ENCODE results near the gene GRM7. TPM values are rescaled to one million over a fixed set of nuclear protein-coding genes. Genes with fewer than 3 reads are reported as not detected.

The GRM7 gene
- total and polyA plus RNA-seq, 2 of the 4 experiments (the other 2 are of a cell fraction) = not detected

- intact Hi-C loops (cut with micrococcal nuclease) (no loop called here), in situ Hi-C loops (cut with MboI; ENCODE audit: low sequenced_read_pairs) (no loop called here)
These were observed 312.1 kb downstream of the GRM7 start for GRCh38 chr3:7172996-7173395.

More at GRCh38 chr3:7172996-7173395, 312.1 kb downstream of the GRM7 start:
- Histone ChIP-seq H2AK9ac (replicated peaks; ENCODE audit: low read depth, low read length, poor library complexity) (no peak overlapping the region), H3K27me3 (ENCODE audit: control insufficient read depth, insufficient read depth, low read length) (no peaks in the 10 kb centered on the region), H3K23ac (ENCODE audit: low read depth, low read length) (no peak overlapping the region), H3K18ac (ENCODE audit: low read depth, low read length) (no peak overlapping the region), H3K9me3 (ENCODE audit: control insufficient read depth, insufficient read depth, low read length) (peaks cover 5% of the 10 kb centered on the region; the same call in 1 of the 2 replicates), H3K14ac (replicated peaks; ENCODE audit: low read depth, low read length) (no peak overlapping the region), H2AK5ac (ENCODE audit: low read depth, low read length) (no peak overlapping the region), H3K27ac (ENCODE audit: insufficient read depth, low read length) (no peak overlapping the region), H3K9me1 (ENCODE audit: insufficient read depth, low read length) (no peaks in the 10 kb centered on the region), H2BK20ac (ENCODE audit: low read depth, low read length) (no peak overlapping the region), H3K36me3 (ENCODE audit: control insufficient read depth, insufficient read depth, low read length) (no peaks in the 10 kb centered on the region), H3K56ac (ENCODE audit: extremely low read depth, insufficient read depth, low read length) (no peak overlapping the region), H3K4me2 (ENCODE audit: low read depth, low read length) (no peak overlapping the region), H3K4me1 (ENCODE audit: control insufficient read depth, insufficient read depth, low read length) (no peaks in the 10 kb centered on the region), H2BK120ac (ENCODE audit: low read depth, low read length) (no peak overlapping the region), H2BK5ac (ENCODE audit: low read depth, low read length, poor library complexity, severe bottlenecking) (no peak overlapping the region), H3K9ac (ENCODE audit: low read depth, low read length) (no peak overlapping the region), H3K79me1 (ENCODE audit: low read depth in 1 of 2, low read length in 2 of 2) (no peaks in the 10 kb centered on the region), H4K5ac (ENCODE audit: low read depth, low read length) (no peak overlapping the region), H2AFZ (replicated peaks; ENCODE audit: low read length, poor library complexity) (no peak overlapping the region), H2BK15ac (ENCODE audit: low read depth, low read length) (no peak overlapping the region), H4K8ac (ENCODE audit: low read depth in 2 of 2, low read length in 2 of 2) (no peak overlapping the region), H4K20me1 (ENCODE audit: insufficient read depth, low read length) (no peaks in the 10 kb centered on the region), H3K4ac (ENCODE audit: low read depth, low read length) (no peak overlapping the region), H3K4me3 (ENCODE audit: insufficient read depth, low read depth, low read length) (no peak overlapping the region), H4K91ac (ENCODE audit: insufficient read depth, low read depth, low read length) (no peak overlapping the region)
- POLR2A ChIA-PET (ENCODE audit: unreplicated experiment) = no interaction called here
- ATAC-seq (ENCODE audit: low read depth) = no peak
- no peak for DNase-seq
- no TSS peak for BruUV-seq (replicated peaks)
- WGBS, 2 experiments (ENCODE audit: extremely low coverage in 2 of 2, insufficient read length in 1 of 2) = 50% methylated on average over 1 of the region's 4 CpGs; no CpG with 5 or more reads in 1 of the 2 experiments
- dilution Hi-C loops (cut with HindIII; ENCODE audit: low sequenced_read_pairs, unreplicated experiment) = no loop called here
- no peak for TF ChIP-seq USF2 (IDR thresholded peaks at IDR 0.05; ENCODE audit: low read depth, low read length)
- TF ChIP-seq MAFK (IDR thresholded peaks at IDR 0.05; ENCODE audit: low read depth, low read length) = no peak
- TF ChIP-seq CTCF (conservative IDR thresholded peaks at IDR 0.05; ENCODE audit: low read depth, low read length) = no peak
- no peak for TF ChIP-seq MAZ (IDR thresholded peaks at IDR 0.05; ENCODE audit: borderline replicate concordance, low read depth, low read length)
- TF ChIP-seq CHD1 (IDR thresholded peaks at IDR 0.05; ENCODE audit: low read depth, low read length) = no peak
- TF ChIP-seq RAD21 (IDR thresholded peaks at IDR 0.05; ENCODE audit: low read length) = no peak
- TF ChIP-seq RCOR1 (IDR thresholded peaks at IDR 0.05; ENCODE audit: insufficient replicate concordance, low read length) = no peak
- no peak for TF ChIP-seq MXI1 (IDR thresholded peaks at IDR 0.05; ENCODE audit: borderline replicate concordance, low read depth, low read length)
- CTCF ChIA-PET = no interaction called here

Data from IMR-90 (cell line).